GM12801 (cell line): ENCODE results near the gene PRKCB.

ENCODE experiments used
- TF ChIP-seq, protein P1 (sequence below): IDR thresholded peaks from one replicate; pipeline ENCODE4 v1.5.1; 2011; ENCODE audit warnings: control low read depth; ENCODE audit not compliant: insufficient read length; ENCODE audit errors: extremely low read depth

Gene PRKCB

DNA sequence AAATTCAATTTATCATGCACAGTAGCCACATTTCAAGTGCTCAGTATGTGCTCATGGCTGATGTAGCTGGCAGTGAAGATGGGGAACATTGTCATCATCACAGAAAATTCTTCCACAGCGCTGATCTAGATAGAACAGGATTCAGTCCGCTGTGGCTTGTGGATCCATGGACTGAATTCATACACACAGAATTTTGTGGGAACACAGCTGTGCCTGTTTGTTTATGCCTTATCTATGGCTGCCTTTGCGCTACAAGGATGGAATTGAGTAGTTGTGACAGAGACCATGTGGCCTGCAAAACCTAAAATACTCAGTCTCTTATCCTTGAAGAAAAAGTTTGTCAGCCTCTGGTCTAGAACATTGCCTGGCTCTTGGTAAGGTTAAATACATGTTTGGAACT is 128.4 kb downstream of the PRKCB start:
- TF ChIP-seq, protein P1, sequence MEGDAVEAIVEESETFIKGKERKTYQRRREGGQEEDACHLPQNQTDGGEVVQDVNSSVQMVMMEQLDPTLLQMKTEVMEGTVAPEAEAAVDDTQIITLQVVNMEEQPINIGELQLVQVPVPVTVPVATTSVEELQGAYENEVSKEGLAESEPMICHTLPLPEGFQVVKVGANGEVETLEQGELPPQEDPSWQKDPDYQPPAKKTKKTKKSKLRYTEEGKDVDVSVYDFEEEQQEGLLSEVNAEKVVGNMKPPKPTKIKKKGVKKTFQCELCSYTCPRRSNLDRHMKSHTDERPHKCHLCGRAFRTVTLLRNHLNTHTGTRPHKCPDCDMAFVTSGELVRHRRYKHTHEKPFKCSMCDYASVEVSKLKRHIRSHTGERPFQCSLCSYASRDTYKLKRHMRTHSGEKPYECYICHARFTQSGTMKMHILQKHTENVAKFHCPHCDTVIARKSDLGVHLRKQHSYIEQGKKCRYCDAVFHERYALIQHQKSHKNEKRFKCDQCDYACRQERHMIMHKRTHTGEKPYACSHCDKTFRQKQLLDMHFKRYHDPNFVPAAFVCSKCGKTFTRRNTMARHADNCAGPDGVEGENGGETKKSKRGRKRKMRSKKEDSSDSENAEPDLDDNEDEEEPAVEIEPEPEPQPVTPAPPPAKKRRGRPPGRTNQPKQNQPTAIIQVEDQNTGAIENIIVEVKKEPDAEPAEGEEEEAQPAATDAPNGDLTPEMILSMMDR, result no peak

GRCh38 chr16:23965137-23965733 is 129.5 kb downstream of the PRKCB start:
- TF ChIP-seq, protein P1, result no peak

GRCh38 chr16:23966597-23967394 is 131.0 kb downstream of the PRKCB start:
- TF ChIP-seq, protein P1, result no peak

- TF ChIP-seq, protein P1, result no peak
These were observed 132.0 kb downstream of the PRKCB start for GRCh38 chr16:23967775-23968174.

GRCh38 chr16:23968176-23968575 is 132.4 kb downstream of the PRKCB start:
- TF ChIP-seq, protein P1, result no peak

GRCh38 chr16:23969468-23970297 is 133.9 kb downstream of the PRKCB start:
- TF ChIP-seq, protein P1, result no peak

DNA sequence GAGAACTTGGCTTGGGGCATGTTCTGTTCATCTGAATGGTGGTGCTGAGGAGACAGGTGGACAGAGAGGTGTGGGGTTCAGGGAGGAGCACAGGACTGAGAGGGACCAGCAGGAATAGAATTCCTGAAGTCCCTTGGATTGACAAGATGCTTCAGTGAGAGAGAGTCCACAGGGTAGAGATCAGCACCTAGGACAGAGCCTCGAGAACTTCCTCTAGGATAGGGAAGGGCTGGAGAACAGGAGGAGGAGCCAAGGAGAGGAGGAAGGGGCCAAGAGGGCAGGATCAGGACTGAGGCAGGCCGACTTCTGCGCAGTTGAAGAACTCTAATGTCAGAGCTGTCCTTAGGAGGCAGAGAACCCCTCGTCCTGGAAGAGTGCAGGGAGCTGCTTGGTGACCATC is 138.4 kb downstream of the PRKCB start:
- TF ChIP-seq, protein P1, result no peak
